HepG2 (cell line): ENCODE data around the gene U2AF1. TPM values are rescaled to one million over a fixed set of nuclear protein-coding genes. Genes with fewer than 3 reads are reported as not detected.
A peak's percentile ranks its signal among the peaks of the same experiment; 100 is the strongest.
"Not testable (repeated sequence)": the region's sequence is repeated elsewhere in the genome, so short reads cannot be mapped to it uniquely, and the experiment has no call there.

Source experiments
- ATAC-seq: fragments of 200-7000 bp; cut with Tn5 transposase; 3 replicates; pipeline ENCODE4 v1.9.1; 2020; ENCODE audit warnings: mild to moderate bottlenecking, moderate library complexity
- BruUV-seq: library from RNA; stranded (reverse); fragments of 400-500 nt; replicated peaks from 2 replicates; lab custom pipeline; 2021; lab: Mats Ljungman, UMichigan
- CTCF ChIA-PET: fragments of 300-600 bp; formaldehyde crosslinking; extraction: SDS; loops from one replicate; lab custom pipeline; 2021; ENCODE audit warnings: low total read pairs, inconsistent platforms, low intra/inter-chr PET ratio; lab: Yijun Ruan, JAX
- POLR2A ChIA-PET: fragments of 350-600 bp; sonication (Branson Sonifier 250); formaldehyde crosslinking; loops from one replicate; lab custom pipeline; 2020; ENCODE audit warnings: antibody characterized with exemption, inconsistent platforms; lab: Yijun Ruan, JAX
- DNase-seq: peaks from one replicate; pipeline ENCODE4 v3.0.0-alpha.2; 2015; ENCODE audit warnings: low spot score
- FAIRE-seq: peaks from 3 replicates; lab custom pipeline; 2011; peaks lifted over from hg19 to GRCh38; lab: Jason Lieb, UNC
- H2AFZ ChIP-seq: one replicate; pipeline ENCODE4 v1.6.1; 2011; ENCODE audit warnings: low read length, inconsistent platforms
- H3K27ac ChIP-seq: fragments of 300-600 bp; 3 replicates; pipeline ENCODE4 v1.8.0; 2011; ENCODE audit warnings: mixed run types, mild to moderate bottlenecking, mixed read lengths, low read length, inconsistent platforms; ENCODE audit not compliant: insufficient read depth; ENCODE audit errors: extremely low read length
- H3K27me3 ChIP-seq, 2 experiments: fragments of 200-600 bp in 1 of 2; 2 replicates in 1 of 2; 3 replicates in 1 of 2; pipeline versions ENCODE4 v1.6.0 to v1.8.0; 2011; ENCODE audit warnings: low read length in 2 of 2, mild to moderate bottlenecking in 2 of 2, moderate library complexity in 2 of 2, inconsistent platforms in 1 of 2; ENCODE audit not compliant: insufficient read depth in 2 of 2, control insufficient read depth in 1 of 2
- H3K36me3 ChIP-seq, 2 experiments: fragments of 200-600 bp in 1 of 2; replicated peaks in 1 of 2; 2 replicates in 1 of 2; 3 replicates in 1 of 2; pipeline versions ENCODE4 v1.5.1 to v1.8.0; 2011; ENCODE audit warnings: low read length in 2 of 2, inconsistent platforms in 1 of 2; ENCODE audit not compliant: insufficient read depth in 2 of 2, control insufficient read depth in 1 of 2
- H3K4me1 ChIP-seq: 2 replicates; pipeline ENCODE4 v1.5.1; 2012; ENCODE audit warnings: low read length, inconsistent platforms; ENCODE audit not compliant: insufficient read depth
- H3K4me2 ChIP-seq: 2 replicates; pipeline ENCODE4 v1.6.0; 2011; ENCODE audit warnings: low read depth, low read length, inconsistent platforms
- H3K4me3 ChIP-seq, 3 experiments: fragments of 200-600 bp in 1 of 3; sonication (generic), shearing (Covaris generic) in 1 of 3; replicated peaks in 1 of 3; 2 replicates each; pipeline ENCODE4 v1.5.1; 2011 to 2016; ENCODE audit warnings: low read length in 3 of 3, inconsistent platforms in 2 of 3, low read depth in 2 of 3, mild to moderate bottlenecking in 2 of 3, control low read depth in 1 of 3, mixed read lengths in 1 of 3; ENCODE audit not compliant: insufficient read depth in 1 of 3
- H3K79me2 ChIP-seq: one replicate; pipeline ENCODE4 v1.6.1; 2011; ENCODE audit warnings: low read length, inconsistent platforms; ENCODE audit not compliant: insufficient read depth
- H3K9ac ChIP-seq: 2 replicates; pipeline ENCODE4 v1.6.0; 2011; ENCODE audit warnings: mild to moderate bottlenecking, low read depth, low read length, inconsistent platforms; ENCODE audit not compliant: insufficient read depth
- H3K9me3 ChIP-seq: 2 replicates; pipeline ENCODE4 v1.5.1; 2012; ENCODE audit warnings: mild to moderate bottlenecking, low read length
- H4K20me1 ChIP-seq: 2 replicates; pipeline ENCODE4 v1.6.0; 2011; ENCODE audit warnings: inconsistent platforms, mild to moderate bottlenecking, low read length, moderate library complexity; ENCODE audit not compliant: insufficient read depth
- WGBS: methylation state at CpG from one replicate; pipeline ENCODE4 v1.1.6; 2017; ENCODE audit warnings: low lambda C conversion rate; 5-methylcytosine and 5-hydroxymethylcytosine counted together
- in situ Hi-C: cut with HindIII; loops from 2 replicates; pipeline ENCODE4 v1.10.0; 2017; ENCODE audit warnings: low pct_unique_long_range_greater_than_20kb; ENCODE audit not compliant: extremely low pct_ligation_motif_present
- intact Hi-C: fragments of 100-400 bp; cut with micrococcal nuclease; formaldehyde crosslinking; loops from one replicate; pipeline ENCODE4 v1.10.0; 2022; ENCODE audit not compliant: unreplicated experiment
- polyA plus RNA-seq, 8 experiments: library from polyadenylated mRNA; depleted of rRNA in 3 of 8; stranded (reverse) in 7 of 8; unstranded in 1 of 8; fragments of >200 nt; fragmentation: Illumina TruSeq in 4 of 8; extraction: Trizol in 4 of 8; gene quantifications; 2 replicates each; pipeline versions ENCODE4 v1.2.1 to v1.2.3, GENCODE V29; 2011 to 2016; ENCODE audit warnings: low read depth in 4 of 8, missing spikeins in 1 of 8, mixed read lengths in 1 of 8; ENCODE audit not compliant: insufficient read depth in 1 of 8
- total RNA-seq, 5 experiments: library from RNA; depleted of rRNA; stranded (reverse); fragments of >200 nt; fragmentation: Illumina TruSeq; extraction: Trizol; gene quantifications; 2 replicates each; pipeline ENCODE4 v1.2.3, GENCODE V29; 2016; ENCODE audit warnings: low read depth in 1 of 5

The U2AF1 gene
- total and polyA plus RNA-seq, 2 of the 13 experiments (the other 11 are each of a cell fraction or from before 2014, with no cell fraction given), result 21.2 to 26.8 TPM

- H3K4me3 ChIP-seq, H3K4me1 ChIP-seq, H3K9me3 ChIP-seq, H3K27me3 ChIP-seq, DNase-seq, H3K4me2 ChIP-seq, intact Hi-C loops, in situ Hi-C loops, CTCF ChIA-PET, FAIRE-seq, POLR2A ChIA-PET, H2AFZ ChIP-seq, H4K20me1 ChIP-seq, BruUV-seq, ATAC-seq, H3K9ac ChIP-seq, H3K27ac ChIP-seq, H3K79me2 ChIP-seq, H3K36me3 ChIP-seq: not testable (repeated sequence)
- WGBS, result no CpG with 5 or more reads among the region's 5 CpGs
These were observed 5.7 kb downstream of the U2AF1 start for GRCh38 chr21:43101676-43102075.

GRCh38 chr21:43101000-43101399, 6.4 kb downstream of the U2AF1 start:
- H3K9ac ChIP-seq, FAIRE-seq, H3K4me1 ChIP-seq, POLR2A ChIA-PET, H3K27ac ChIP-seq, H2AFZ ChIP-seq, H3K36me3 ChIP-seq, H3K4me2 ChIP-seq, H3K4me3 ChIP-seq, H3K9me3 ChIP-seq, H3K27me3 ChIP-seq, H3K79me2 ChIP-seq, in situ Hi-C loops, CTCF ChIA-PET, intact Hi-C loops, DNase-seq, ATAC-seq, BruUV-seq, H4K20me1 ChIP-seq: not testable (repeated sequence)
- no CpG with 5 or more reads among the region's 7 CpGs for WGBS

GRCh38 chr21:43091979-43092614, 15.3 kb downstream of the U2AF1 start:
- POLR2A ChIA-PET, intact Hi-C loops, H3K9me3 ChIP-seq, H3K4me3 ChIP-seq, H3K9ac ChIP-seq, CTCF ChIA-PET, H3K27me3 ChIP-seq, BruUV-seq, H3K4me1 ChIP-seq, H3K4me2 ChIP-seq, H4K20me1 ChIP-seq, H3K27ac ChIP-seq, in situ Hi-C loops, H3K79me2 ChIP-seq, H2AFZ ChIP-seq, DNase-seq, FAIRE-seq, H3K36me3 ChIP-seq: not testable (repeated sequence)
- peak; percentile 45 for ATAC-seq
- WGBS, result no CpG with 5 or more reads among the region's 16 CpGs

GRCh38 chr21:43090947-43091346, 16.4 kb downstream of the U2AF1 start:
- ATAC-seq, CTCF ChIA-PET, H4K20me1 ChIP-seq, H2AFZ ChIP-seq, in situ Hi-C loops, H3K36me3 ChIP-seq, DNase-seq, POLR2A ChIA-PET, H3K4me2 ChIP-seq, H3K4me3 ChIP-seq, H3K9me3 ChIP-seq, H3K27me3 ChIP-seq, H3K4me1 ChIP-seq, intact Hi-C loops, FAIRE-seq, H3K79me2 ChIP-seq, H3K27ac ChIP-seq, H3K9ac ChIP-seq, BruUV-seq: not testable (repeated sequence)
- no CpG with 5 or more reads among the region's 3 CpGs for WGBS
